Ovary (tissue), 9 donors: Measurements from ENCODE around the gene TBC1D5. TPM values are rescaled to one million over a fixed set of nuclear protein-coding genes. Genes with fewer than 3 reads are reported as not detected.
"Not testable (repeated sequence)": the region's sequence is repeated elsewhere in the genome, so short reads cannot be mapped to it uniquely, and the experiment has no call there.

ENCODE experiments used
- DNase-seq, 5 donors: peaks; one replicate each; pipeline ENCODE4 v3.0.0-alpha.2; 2019 to 2020
- H3K27ac ChIP-seq, 2 donors: fragments of 200-600 bp; one replicate each; pipeline versions ENCODE4 v1.5.1 to v1.8.0; 2019 to 2022
- H3K27me3 ChIP-seq: fragments of 200-600 bp; one replicate; pipeline ENCODE4 v1.8.0; 2022
- H3K36me3 ChIP-seq: fragments of 200-600 bp; sonication (generic); one replicate; pipeline ENCODE4 v1.5.1; 2019
- H3K4me1 ChIP-seq: one replicate; pipeline ENCODE4 v1.8.1; 2013; ENCODE audit warnings: mild to moderate bottlenecking, moderate library complexity; ENCODE audit not compliant: insufficient read depth
- H3K4me3 ChIP-seq: fragments of 200-600 bp; sonication (generic); one replicate; pipeline ENCODE4 v1.5.1; 2017
- H3K9me3 ChIP-seq, 2 donors: fragments of 200-600 bp in 1 of 2; sonication (generic) in 1 of 2; one replicate each; pipeline versions ENCODE4 v1.5.1 to v1.8.1; 2013 to 2019; ENCODE audit warnings: mild to moderate bottlenecking in 1 of 2, moderate library complexity in 1 of 2
- EP300 ChIP-seq: sonication (generic); formaldehyde crosslinking; IDR thresholded peaks from one replicate; pipeline ENCODE4 v1.6.1; 2017; ENCODE audit warnings: antibody characterized with exemption
- POLR2A ChIP-seq: fragments of 450-650 bp; IDR thresholded peaks from one replicate; pipeline ENCODE4 v1.6.1; 2017; ENCODE audit warnings: antibody characterized with exemption, mild to moderate bottlenecking, moderate library complexity
- WGBS, 3 donors: extraction: QIAGEN DNeasy Blood & Tissue Kit in 1 of 3; methylation state at CpG; one replicate each; pipeline versions ENCODE4 v1.1.5 to v1.1.7; 2013 to 2017; 5-methylcytosine and 5-hydroxymethylcytosine counted together
- intact Hi-C, 4 donors: fragments of 100-400 bp; cut with DNase I; formaldehyde crosslinking; loops; one replicate each; pipeline versions ENCODE4 v1.11.0 to v1.15.1; 2022 to 2023
- polyA plus RNA-seq, 2 donors: library from polyadenylated mRNA; stranded (reverse); fragments of 200-250 nt in 1 of 2; fragments of 350-450 nt in 1 of 2; fragmentation: Illumina TruSeq in 1 of 2; extraction: RNeasy Lipid Tissue Mini Kit (QIAGEN cat#74804) in 1 of 2; gene quantifications; one replicate each; pipeline ENCODE4 v1.2.3, GENCODE V29; 2013 to 2014
- total RNA-seq, 7 donors: library from RNA; depleted of rRNA in 2 of 7; stranded (reverse); fragments of >200 nt in 2 of 7; fragmentation: NEBNext Ultra II Directional in 3 of 7; extraction: Animal tissue kit (Norgen Biotek cat#: 25700) in 3 of 7; gene quantifications; one replicate each; pipeline versions ENCODE4 v1.1.0 to v1.2.4, GENCODE V29; 2016 to 2023
- TF ChIP-seq, protein P1 (sequence below), 3 donors: fragments of 450-650 bp in 2 of 3; fragments of 200-600 bp in 1 of 3; IDR thresholded peaks; one replicate each; pipeline versions ENCODE4 v1.5.1 to v1.8.0; 2016 to 2022; ENCODE audit warnings: antibody characterized with exemption in 3 of 3, mild to moderate bottlenecking in 1 of 3
- donor health status: DM: no; HTN: no; CAD: no; lungs with moderate emphysema.
- donor health status: DM: no; HTN: no; CAD: no.
- donor health status: Bipolar disorder and iron deficiency.
- donor health status: DM: yes; HTN: yes; CAD: no.
- donor health status: DM: no; HTN: no; CAD: no.
- donor health status: DM: yes; HTN: yes; CAD: no.

Gene TBC1D5
- total and polyA plus RNA-seq, 9 donors, result 20.7 to 73.5 (median 61.0) TPM

DNA sequence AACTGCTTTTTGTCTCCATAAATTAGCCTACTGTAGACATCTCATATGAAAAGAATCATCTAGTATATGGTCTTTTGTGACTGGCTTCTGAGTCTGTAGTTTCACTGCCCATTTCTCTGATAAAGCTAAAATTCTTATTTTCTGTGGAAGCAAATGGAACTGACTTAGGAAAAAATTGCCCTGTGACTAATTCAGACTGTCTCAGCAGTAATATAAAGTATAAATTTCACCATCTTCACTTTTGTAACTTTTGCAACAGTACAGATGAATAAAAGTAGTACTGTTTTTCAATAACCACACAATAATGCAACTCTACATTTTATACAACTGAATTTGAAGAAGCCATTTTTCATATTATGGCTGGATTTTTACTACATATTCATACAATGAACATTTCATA, 104.1 kb downstream of the TBC1D5 start:
- intact Hi-C loops, result no loop called here
- DNase-seq, result no peak
- Histone ChIP-seq H3K27ac (no peak overlapping the region), H3K9me3 (no peaks in the 10 kb centered on the region), H3K4me3 (no peak overlapping the region), H3K27me3 (no peaks in the 10 kb centered on the region), H3K36me3 (no peaks in the 10 kb centered on the region), H3K4me1 (peaks cover 1% of the 10 kb centered on the region)
- TF ChIP-seq EP300, result no peak
- TF ChIP-seq, protein P1, sequence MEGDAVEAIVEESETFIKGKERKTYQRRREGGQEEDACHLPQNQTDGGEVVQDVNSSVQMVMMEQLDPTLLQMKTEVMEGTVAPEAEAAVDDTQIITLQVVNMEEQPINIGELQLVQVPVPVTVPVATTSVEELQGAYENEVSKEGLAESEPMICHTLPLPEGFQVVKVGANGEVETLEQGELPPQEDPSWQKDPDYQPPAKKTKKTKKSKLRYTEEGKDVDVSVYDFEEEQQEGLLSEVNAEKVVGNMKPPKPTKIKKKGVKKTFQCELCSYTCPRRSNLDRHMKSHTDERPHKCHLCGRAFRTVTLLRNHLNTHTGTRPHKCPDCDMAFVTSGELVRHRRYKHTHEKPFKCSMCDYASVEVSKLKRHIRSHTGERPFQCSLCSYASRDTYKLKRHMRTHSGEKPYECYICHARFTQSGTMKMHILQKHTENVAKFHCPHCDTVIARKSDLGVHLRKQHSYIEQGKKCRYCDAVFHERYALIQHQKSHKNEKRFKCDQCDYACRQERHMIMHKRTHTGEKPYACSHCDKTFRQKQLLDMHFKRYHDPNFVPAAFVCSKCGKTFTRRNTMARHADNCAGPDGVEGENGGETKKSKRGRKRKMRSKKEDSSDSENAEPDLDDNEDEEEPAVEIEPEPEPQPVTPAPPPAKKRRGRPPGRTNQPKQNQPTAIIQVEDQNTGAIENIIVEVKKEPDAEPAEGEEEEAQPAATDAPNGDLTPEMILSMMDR (IDR thresholded peaks at IDR 0.05), result no peak
- TF ChIP-seq POLR2A, result no peak

DNA sequence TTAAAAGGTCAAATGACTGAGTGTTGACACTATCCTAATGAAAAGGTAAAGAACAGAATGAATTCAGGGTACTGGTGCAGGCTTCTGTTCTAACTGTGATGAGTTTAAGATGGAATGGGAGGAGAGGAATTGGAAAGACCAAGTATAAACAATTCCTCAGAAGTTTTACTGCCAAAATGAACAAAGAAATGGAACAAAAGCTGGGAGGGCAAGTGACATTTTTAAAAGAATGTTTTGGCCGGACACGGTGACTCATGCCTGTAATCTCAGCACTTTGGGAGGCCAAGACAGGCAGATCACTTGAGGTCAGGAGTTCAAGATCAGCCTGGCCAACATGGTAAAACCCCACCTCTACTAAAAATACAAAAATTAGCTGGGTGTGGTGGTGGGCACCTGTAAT, 106.8 kb downstream of the TBC1D5 start:
- H3K9me3 ChIP-seq, H3K27ac ChIP-seq, intact Hi-C loops, H3K27me3 ChIP-seq, H3K4me3 ChIP-seq, DNase-seq, H3K36me3 ChIP-seq, H3K4me1 ChIP-seq: not testable (repeated sequence)
- 6 to 11% (median 8%) methylated on average over 2 of the region's 2 CpGs for WGBS, 3 donors

DNA sequence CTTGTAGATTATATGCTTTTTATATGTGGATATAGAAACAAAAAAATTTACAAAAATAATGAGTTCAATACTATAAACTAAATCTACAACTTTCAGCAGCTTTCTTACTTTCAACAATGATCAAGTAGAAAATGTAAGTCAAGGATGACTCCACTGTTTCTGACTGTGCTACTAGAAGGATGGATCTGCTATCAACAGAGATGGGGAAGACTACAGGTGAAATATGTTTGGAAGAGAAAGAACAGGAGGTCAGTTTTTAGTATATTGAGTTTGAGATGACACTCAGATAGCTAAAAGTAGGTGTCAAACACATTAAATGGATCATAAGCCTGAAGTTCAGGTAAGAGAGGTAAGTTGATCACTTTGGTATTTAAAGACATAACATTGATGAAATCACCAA, 107.5 kb downstream of the TBC1D5 start:
- Histone ChIP-seq H3K27ac (no peak overlapping the region), H3K4me3 (no peak overlapping the region), H3K9me3 (no peaks in the 10 kb centered on the region), H3K4me1 (peaks cover 1% of the 10 kb centered on the region), H3K27me3 (no peaks in the 10 kb centered on the region), H3K36me3 (no peaks in the 10 kb centered on the region)
- no peak for DNase-seq
- TF ChIP-seq, protein P1 (IDR thresholded peaks at IDR 0.05), result no peak
- TF ChIP-seq EP300, result no peak
- TF ChIP-seq POLR2A, result no peak
- intact Hi-C loops, result no loop called here

DNA sequence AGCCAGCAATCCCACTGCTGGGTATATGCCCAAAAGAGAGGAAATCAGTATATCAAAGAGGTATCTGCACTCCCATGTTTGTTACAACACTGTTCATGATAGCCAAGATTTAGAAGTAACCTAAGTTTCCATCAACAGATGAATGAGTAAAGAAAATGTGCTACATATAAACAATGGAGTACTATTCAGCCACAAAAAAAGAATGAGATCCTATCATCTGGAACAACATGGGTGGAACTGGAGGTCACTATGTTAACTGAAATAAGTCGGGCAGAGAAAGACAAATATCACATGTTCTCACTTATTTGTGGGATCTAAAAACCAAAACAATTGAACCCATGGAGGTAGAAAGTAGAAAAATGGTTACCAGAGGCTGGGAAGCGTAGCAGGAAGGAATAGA, 108.2 kb downstream of the TBC1D5 start:
- no peak for TF ChIP-seq EP300
- TF ChIP-seq, protein P1 (IDR thresholded peaks at IDR 0.05), result no peak
- intact Hi-C loops, result no loop called here
- WGBS, 3 donors, result 93 to 95% (median 94%) methylated on average over 2 of the region's 2 CpGs

DNA sequence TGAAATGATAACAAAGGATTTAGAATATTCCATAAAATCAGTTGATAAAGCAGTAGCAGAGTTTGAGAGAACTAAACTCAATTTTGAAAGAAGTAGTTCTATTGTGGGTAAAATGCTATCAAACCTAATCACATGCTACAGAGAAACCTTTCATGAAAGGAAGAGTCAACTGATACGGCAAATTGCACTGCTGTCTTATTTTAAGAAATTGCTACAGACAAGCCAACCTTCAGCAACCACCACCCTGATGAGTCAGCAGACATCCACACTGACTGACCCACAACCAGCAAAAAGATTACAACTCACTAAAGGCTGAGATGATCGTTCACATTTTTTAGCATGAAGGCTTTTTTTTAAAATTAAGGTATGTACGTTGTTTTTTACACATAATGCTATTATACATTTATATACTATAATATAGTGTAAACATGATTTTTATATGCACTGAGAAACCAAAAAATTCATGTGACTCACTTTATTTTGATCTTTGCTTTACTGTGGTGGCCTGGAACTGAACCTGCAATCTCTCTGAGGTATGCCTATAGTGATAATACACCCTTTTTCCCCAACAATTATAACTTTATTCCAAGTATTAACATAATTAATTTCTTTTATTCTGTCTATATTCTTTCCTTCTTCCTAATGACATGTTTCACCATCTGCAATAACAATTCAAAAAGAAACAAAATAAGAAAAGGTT, 109.9 kb downstream of the TBC1D5 start:
- DNase-seq, result no peak
- Histone ChIP-seq H3K27me3 (no peaks in the 10 kb centered on the region), H3K27ac (no peak overlapping the region), H3K4me1 (peaks cover 1% of the 10 kb centered on the region), H3K9me3 (no peaks in the 10 kb centered on the region), H3K36me3 (no peaks in the 10 kb centered on the region), H3K4me3 (no peak overlapping the region)
- TF ChIP-seq POLR2A, result no peak
- TF ChIP-seq, protein P1 (IDR thresholded peaks at IDR 0.05), result no peak
- no peak for TF ChIP-seq EP300
- WGBS, 3 donors, result 24 to 33% (median 28%) methylated on average over 3 of the region's 3 CpGs
- intact Hi-C loops, result no loop called here

More for the DNA sequence above, 108.2 kb downstream of the TBC1D5 start:
- Histone ChIP-seq H3K9me3 (no peaks in the 10 kb centered on the region), H3K36me3 (no peaks in the 10 kb centered on the region), H3K4me1 (peaks cover 1% of the 10 kb centered on the region), H3K27ac (no peak overlapping the region), H3K27me3 (no peaks in the 10 kb centered on the region), H3K4me3 (no peak overlapping the region)
- DNase-seq, result no peak
